ENCODE measurements around the gene SRP14. TPM values are rescaled to one million over a fixed set of nuclear protein-coding genes. Genes with fewer than 3 reads are reported as not detected.
A peak's percentile ranks its signal among the peaks of the same experiment; 100 is the strongest.

SRP14 gene
- total and polyA plus RNA-seq, 9 of the 15 experiments (the other 6 are each of a cell fraction or from before 2014, with no cell fraction given) = 161 to 1,097 (median 402) TPM

GRCh38 chr15:40034186-40034946 is 4.6 kb downstream of the SRP14 start:
- ChIA-PET CTCF (ENCODE audit: low intra/inter-chr PET ratio) (no interaction called here), POLR2A (interaction anchor here (0.6 to 1.4 kb wide), 8 partner anchors 8 to 393 kb away, joined by 3 to 5 read pairs (median 4); partner anchors contain the start of gene BMF)
- no peaks in the 10 kb centered on the region for H4K20me1 ChIP-seq (replicated peaks; ENCODE audit: control insufficient read depth, insufficient read depth, low read length)
- H3K9me1 ChIP-seq (ENCODE audit: control insufficient read depth, insufficient read depth, low read length) = no peaks in the 10 kb centered on the region
- no TSS peak for BruUV-seq (replicated peaks)
- no peaks in the 10 kb centered on the region for H3K9me3 ChIP-seq (replicated peaks; ENCODE audit: control insufficient read depth, insufficient read depth, low read depth, low read length)
- peaks cover 27% of the 10 kb centered on the region for H3K79me2 ChIP-seq (ENCODE audit: control insufficient read depth, insufficient read depth, low read length)
- DNase-seq (ENCODE audit: extremely low read depth in 1 of 4, low spot score in 3 of 4) (no peak), FAIRE-seq (no peak), ATAC-seq (no peak)
- no peaks in the 10 kb centered on the region for H3K27me3 ChIP-seq (ENCODE audit: control insufficient read depth in 2 of 2, insufficient read depth in 2 of 2, low read length in 2 of 2)
- H2AFZ ChIP-seq (ENCODE audit: low read depth, low read length) = no peak overlapping the region
- H3K36me3 ChIP-seq (ENCODE audit: control insufficient read depth, insufficient read depth, low read length) = peaks cover 79% of the 10 kb centered on the region
- no peak overlapping the region for H3K9ac ChIP-seq (ENCODE audit: insufficient read depth in 1 of 2, low read depth in 2 of 2, low read length in 2 of 2)
- in situ Hi-C loops (cut with MboI) = no loop called here
- 67% methylated on average over 3 of the region's 3 CpGs for WGBS (ENCODE audit: insufficient coverage, low coverage, missing lambda C conversion rate)
- intact Hi-C loops (cut with micrococcal nuclease) = loop anchor here (5.0 kb wide), 1 partner anchor 247 kb away; no protein-coding TSS in a partner anchor
- TF ChIP-seq PBX2 (CRISPR knock-in tag; IDR thresholded peaks at IDR 0.05; ENCODE audit: low read depth) (no peak), PBX2 (tag; conservative IDR thresholded peaks at IDR 0.05; ENCODE audit: low read depth) (peak; percentile 80), MEIS2 (IDR thresholded peaks at IDR 0.05; ENCODE audit: partially characterized antibody) (peak; percentile 79), PKNOX1 (IDR thresholded peaks at IDR 0.05) (peak; percentile 58), ZBTB2 (IDR thresholded peaks at IDR 0.05) (no peak)
- H3K4me2 ChIP-seq (ENCODE audit: insufficient read depth, low read length) = no peak overlapping the region
- no peak overlapping the region for H3K27ac ChIP-seq (ENCODE audit: extremely low read depth, low read depth, low read length)
- no peak overlapping the region for H3K4me3 ChIP-seq
- peaks cover 0 to 7% of the 10 kb centered on the region in 2 experiments; a peak in 3 of 5 replicates for H3K4me1 ChIP-seq (replicated peaks in 1 of 2; ENCODE audit: control insufficient read depth in 2 of 2, insufficient read depth in 2 of 2, low read length in 2 of 2)

Measured in K562 (cell line).